HG02623 (cell line): Measurements from ENCODE around the gene LGR4.

Experiments
- ATAC-seq: cut with Tn5 transposase; IDR thresholded peaks from one replicate; pipeline ENCODE4 v1.9.1; 2021; ENCODE audit warnings: moderate library complexity; ENCODE audit not compliant: unreplicated experiment

The LGR4 gene

GRCh38 chr11:27406498-27407354 lies 65.9 kb downstream of the LGR4 start:
- ATAC-seq, result no peak

GRCh38 chr11:27405134-27405533 lies 67.5 kb downstream of the LGR4 start:
- no peak for ATAC-seq

- ATAC-seq, result no peak
Measured at GRCh38 chr11:27404427-27404826, 68.2 kb downstream of the LGR4 start.

- no peak for ATAC-seq
Measured at GRCh38 chr11:27403195-27403594, 69.4 kb downstream of the LGR4 start.

- ATAC-seq, result no peak
Measured at GRCh38 chr11:27402450-27402849, 70.1 kb downstream of the LGR4 start.

GRCh38 chr11:27401833-27402316 lies 70.7 kb downstream of the LGR4 start:
- no peak for ATAC-seq

- ATAC-seq, result no peak
Measured at GRCh38 chr11:27401280-27401832, 71.2 kb downstream of the LGR4 start.

GRCh38 chr11:27398400-27398770 lies 74.2 kb downstream of the LGR4 start:
- no peak for ATAC-seq

- ATAC-seq, result no peak
Measured at GRCh38 chr11:27397624-27398399, 74.8 kb downstream of the LGR4 start.

- no peak for ATAC-seq
Measured at GRCh38 chr11:27396259-27396839, 76.2 kb downstream of the LGR4 start.

GRCh38 chr11:27395556-27396258 lies 76.9 kb downstream of the LGR4 start:
- no peak for ATAC-seq

- ATAC-seq, result no peak
Measured at GRCh38 chr11:27394781-27395228, 77.8 kb downstream of the LGR4 start.

- ATAC-seq, result no peak
Measured at GRCh38 chr11:27392278-27393114, 80.1 kb downstream of the LGR4 start.

GRCh38 chr11:27391331-27392015 lies 81.1 kb downstream of the LGR4 start:
- no peak for ATAC-seq

- no peak for ATAC-seq
Measured at GRCh38 chr11:27390318-27391295, 82.0 kb downstream of the LGR4 start.

GRCh38 chr11:27388869-27389268 lies 83.7 kb downstream of the LGR4 start:
- ATAC-seq, result no peak

GRCh38 chr11:27388001-27388400 lies 84.6 kb downstream of the LGR4 start:
- ATAC-seq, result no peak

GRCh38 chr11:27387362-27387761 lies 85.2 kb downstream of the LGR4 start:
- ATAC-seq, result no peak
